Activated T-cell treated with anti-CD3 and anti-CD28 coated beads for 48 hours (primary cell): ENCODE measurements around the gene SOS2.

Experiments used
- DNase-seq: peaks from one replicate; pipeline ENCODE4 v3.0.0-alpha.2; 2020; ENCODE audit warnings: low read depth

SOS2 gene

GRCh38 chr14:50116181-50116956 is 115.0 kb downstream of the SOS2 start, which contains the start of gene VCPKMT:
Gene VCPKMT, minus strand, starts transcription at chr14:50116572. Its CDS starts 20 bp downstream, at chr14:50116552.
- peak; percentile 97 for DNase-seq

- no peak for DNase-seq
Observed at GRCh38 chr14:50113381-50114035, 117.9 kb downstream of the SOS2 start.

GRCh38 chr14:50110323-50111037 is 120.9 kb downstream of the SOS2 start:
- DNase-seq = no peak

- DNase-seq = no peak
Observed at GRCh38 chr14:50109342-50109741, 122.0 kb downstream of the SOS2 start.

GRCh38 chr14:50107850-50108249 is 123.5 kb downstream of the SOS2 start:
- DNase-seq = no peak

- no peak for DNase-seq
Observed at GRCh38 chr14:50106178-50106577, 125.2 kb downstream of the SOS2 start.

GRCh38 chr14:50103558-50103957 is 127.8 kb downstream of the SOS2 start:
- DNase-seq = no peak

GRCh38 chr14:50101417-50101816 is 130.0 kb downstream of the SOS2 start:
- DNase-seq = no peak

- DNase-seq = no peak
Observed at GRCh38 chr14:50100805-50101204, 130.6 kb downstream of the SOS2 start.

- no peak for DNase-seq
Observed at GRCh38 chr14:50099335-50099734, 132.0 kb downstream of the SOS2 start.

- DNase-seq = no peak
Observed at GRCh38 chr14:50095895-50096294, 135.5 kb downstream of the SOS2 start.

- DNase-seq = no peak
Observed at GRCh38 chr14:50094056-50094755, 137.2 kb downstream of the SOS2 start.

- DNase-seq = no peak
Observed at GRCh38 chr14:50093496-50093895, 137.9 kb downstream of the SOS2 start.

GRCh38 chr14:50092006-50092555 is 139.3 kb downstream of the SOS2 start:
- DNase-seq = no peak

- DNase-seq = no peak
Observed at GRCh38 chr14:50091240-50091913, 140.0 kb downstream of the SOS2 start.

- DNase-seq = no peak
Observed at GRCh38 chr14:50089208-50089607, 142.2 kb downstream of the SOS2 start.

GRCh38 chr14:50088731-50089130 is 142.6 kb downstream of the SOS2 start:
- no peak for DNase-seq

GRCh38 chr14:50088117-50088515 is 143.3 kb downstream of the SOS2 start:
- no peak for DNase-seq

GRCh38 chr14:50087341-50088116 is 143.8 kb downstream of the SOS2 start:
- DNase-seq = no peak

- no peak for DNase-seq
Observed at GRCh38 chr14:50086321-50086711, 145.1 kb downstream of the SOS2 start.
